HG03108 (cell line): ENCODE measurements around the gene PGAP3.

Experiments used
- ATAC-seq: cut with Tn5 transposase; IDR thresholded peaks from one replicate; pipeline ENCODE4 v1.9.1; 2021; ENCODE audit warnings: moderate library complexity; ENCODE audit not compliant: unreplicated experiment

The PGAP3 gene

GRCh38 chr17:39660397-39661385 lies 27.2 kb downstream of the PGAP3 start:
- ATAC-seq: no peak

DNA sequence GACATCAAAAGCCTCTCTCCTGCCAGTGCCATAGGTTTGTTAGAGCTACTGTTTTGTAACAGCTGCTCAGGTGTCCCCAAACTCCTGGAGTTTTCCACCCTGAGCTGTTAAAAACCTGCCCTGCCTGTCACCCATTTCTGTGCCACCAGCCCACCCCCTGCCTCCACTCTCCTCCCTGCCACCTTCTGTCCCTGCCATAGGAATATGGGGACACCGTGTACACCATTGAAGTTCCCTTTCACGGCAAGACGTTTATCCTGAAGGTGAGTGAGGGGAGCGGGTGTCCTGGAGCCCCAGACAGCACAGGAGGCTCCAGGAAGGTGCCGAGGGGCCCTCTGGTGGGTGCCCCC lies 27.9 kb downstream of the PGAP3 start:
- ATAC-seq: no peak

DNA sequence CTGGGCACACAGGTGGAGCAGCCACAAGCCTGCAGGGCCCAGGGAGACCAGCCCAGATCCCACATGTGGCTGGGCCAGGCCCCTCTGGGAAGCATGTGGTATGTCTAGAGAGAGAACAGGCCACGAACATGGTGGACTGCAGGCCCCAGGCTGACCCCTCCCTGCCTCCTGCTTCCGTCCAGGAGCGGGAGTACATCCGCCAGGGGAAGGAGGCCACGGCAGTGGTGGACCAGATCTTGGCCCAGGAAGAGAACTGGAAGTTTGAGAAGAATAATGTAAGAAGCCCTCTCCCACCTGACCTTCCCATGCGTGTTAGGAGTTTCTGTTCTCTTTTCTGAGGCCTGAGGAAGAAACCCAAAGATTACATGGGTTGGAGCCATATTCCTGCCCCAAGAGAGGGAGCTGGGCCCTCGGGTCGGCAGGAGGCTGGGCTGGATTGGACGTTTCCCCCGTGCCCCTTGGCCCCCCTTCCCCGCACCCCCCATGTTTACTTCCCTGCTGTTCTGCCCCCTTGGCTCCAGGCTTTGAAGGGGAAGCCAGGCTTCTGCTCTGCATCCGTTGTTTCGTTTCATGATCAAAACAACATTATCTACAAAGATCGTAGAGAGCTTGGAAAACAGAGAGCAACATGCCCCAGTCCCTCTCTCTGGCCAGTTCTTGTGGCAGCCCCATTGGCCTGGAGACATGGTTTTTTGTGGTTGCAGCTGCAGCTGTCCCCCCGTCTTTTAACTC lies 28.4 kb downstream of the PGAP3 start:
- ATAC-seq: no peak

DNA sequence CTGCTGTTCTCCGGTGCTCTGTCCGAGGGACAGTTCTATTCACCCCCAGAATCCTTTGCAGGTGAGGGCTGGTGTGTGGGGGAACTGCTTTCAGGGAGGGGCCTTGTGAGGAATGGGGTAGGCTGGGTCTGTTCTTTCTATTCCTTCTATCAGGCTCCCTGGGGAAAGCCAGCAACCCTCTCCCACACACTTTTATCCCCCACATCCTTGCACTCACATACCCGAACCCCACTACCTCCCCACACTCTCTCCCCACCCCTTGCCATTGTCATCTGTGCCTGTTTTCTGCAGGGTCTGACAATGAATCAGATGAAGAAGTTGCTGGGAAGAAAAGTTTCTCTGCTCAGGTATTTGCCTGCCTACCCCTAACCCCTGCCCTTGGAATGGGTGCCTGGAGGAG lies 29.1 kb downstream of the PGAP3 start:
- ATAC-seq: no peak

DNA sequence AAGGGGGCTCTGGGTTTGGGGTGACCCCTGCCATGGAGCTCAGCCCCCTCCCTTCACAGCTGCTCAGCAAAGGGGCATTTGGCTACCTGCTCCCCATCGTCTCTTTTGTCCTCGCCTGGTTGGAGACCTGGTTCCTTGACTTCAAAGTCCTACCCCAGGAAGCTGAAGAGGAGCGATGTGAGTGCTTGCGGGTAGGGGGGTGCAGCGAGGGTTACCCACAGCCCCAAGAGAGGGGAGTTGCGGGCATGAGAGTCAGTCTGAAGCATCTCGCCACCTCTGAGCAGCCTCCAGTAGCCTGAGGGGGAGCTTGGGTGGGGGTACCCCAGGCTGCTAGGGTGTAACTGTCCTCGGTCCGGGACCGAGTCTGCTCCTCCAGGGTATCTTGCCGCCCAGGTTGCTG lies 29.5 kb downstream of the PGAP3 start:
- no peak for ATAC-seq

GRCh38 chr17:39655105-39655504 lies 32.8 kb downstream of the PGAP3 start:
- no peak for ATAC-seq

DNA sequence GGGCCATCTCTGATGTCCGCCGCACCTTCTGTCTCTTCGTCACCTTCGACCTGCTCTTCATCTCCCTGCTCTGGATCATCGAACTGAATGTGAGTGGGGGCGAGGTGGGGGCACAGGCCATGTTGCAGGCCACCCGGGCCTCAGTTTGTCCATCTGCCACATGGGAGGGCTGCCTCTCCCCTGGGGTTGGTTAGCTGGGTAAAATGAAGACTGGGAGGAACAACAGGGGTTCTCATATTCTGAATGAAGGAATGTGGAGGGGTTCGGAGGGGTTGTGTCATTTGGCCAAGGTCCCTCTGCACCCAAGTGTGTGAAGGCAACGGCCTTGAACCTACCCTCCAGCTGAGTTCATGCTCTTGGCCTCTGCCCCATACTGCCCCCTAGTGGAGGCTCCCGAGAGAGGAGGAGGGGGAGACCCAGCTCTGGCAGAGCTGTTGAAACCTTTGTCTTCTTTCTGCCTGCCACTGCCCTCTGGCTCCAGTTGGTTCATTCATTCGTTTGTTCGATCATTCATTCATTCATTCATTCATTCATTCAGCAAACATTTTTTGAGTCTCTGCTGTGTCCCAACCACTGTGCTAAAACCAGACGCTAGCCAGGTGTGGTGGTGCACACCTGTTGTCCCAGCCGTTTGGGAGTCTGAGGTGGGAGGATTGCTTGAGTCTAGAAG lies 34.1 kb downstream of the PGAP3 start:
- no peak for ATAC-seq

DNA sequence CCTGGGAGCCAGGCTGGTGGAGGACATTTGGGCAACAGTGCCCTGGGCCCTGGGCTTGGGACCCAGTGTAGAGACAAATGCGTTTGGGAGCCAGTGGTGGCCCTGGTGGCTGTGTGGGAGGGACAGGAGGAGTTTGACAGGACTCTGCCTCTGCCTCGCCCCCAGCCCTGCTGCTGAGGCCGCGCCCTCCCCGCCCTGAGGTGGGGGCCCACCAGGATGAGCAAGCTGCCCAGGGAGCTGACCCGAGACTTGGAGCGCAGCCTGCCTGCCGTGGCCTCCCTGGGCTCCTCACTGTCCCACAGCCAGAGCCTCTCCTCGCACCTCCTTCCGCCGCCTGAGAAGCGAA lies 34.6 kb downstream of the PGAP3 start:
- ATAC-seq: no peak

DNA sequence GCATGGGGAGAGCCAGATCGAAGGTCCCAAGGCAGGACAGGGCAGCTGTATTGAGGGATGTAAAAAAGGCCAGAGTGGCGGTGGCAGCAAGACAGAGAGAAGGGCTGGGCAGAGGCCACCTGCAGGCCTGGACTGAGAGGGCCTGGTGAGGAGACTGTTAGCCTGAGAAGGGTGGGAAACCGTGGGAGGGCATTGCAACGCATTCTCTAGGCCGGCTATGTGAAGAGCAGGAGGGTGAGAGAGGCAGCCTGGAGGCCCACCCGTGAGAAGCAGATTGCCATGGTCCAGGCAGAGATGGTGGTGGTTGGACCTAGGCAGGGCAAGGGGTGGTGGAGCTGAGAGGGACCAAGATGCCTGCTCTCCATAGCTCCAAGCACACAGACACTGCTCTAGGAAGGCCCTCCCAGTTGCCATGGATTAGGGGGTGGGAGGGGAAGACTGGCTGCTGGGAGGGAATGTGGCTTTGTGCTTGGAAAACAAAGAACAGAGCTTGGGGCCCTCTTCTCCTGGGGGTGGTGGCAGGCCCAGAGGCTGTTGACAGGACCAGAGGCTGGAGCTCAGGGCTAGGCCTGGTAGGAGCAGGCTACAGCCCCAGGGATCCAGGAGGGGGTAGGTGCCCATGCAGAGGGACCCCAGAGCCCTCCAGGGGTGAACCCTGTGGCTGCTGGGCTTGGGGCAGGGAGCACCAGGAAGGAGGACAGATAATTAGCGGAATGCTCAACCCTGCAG lies 35.1 kb downstream of the PGAP3 start:
- no peak for ATAC-seq

DNA sequence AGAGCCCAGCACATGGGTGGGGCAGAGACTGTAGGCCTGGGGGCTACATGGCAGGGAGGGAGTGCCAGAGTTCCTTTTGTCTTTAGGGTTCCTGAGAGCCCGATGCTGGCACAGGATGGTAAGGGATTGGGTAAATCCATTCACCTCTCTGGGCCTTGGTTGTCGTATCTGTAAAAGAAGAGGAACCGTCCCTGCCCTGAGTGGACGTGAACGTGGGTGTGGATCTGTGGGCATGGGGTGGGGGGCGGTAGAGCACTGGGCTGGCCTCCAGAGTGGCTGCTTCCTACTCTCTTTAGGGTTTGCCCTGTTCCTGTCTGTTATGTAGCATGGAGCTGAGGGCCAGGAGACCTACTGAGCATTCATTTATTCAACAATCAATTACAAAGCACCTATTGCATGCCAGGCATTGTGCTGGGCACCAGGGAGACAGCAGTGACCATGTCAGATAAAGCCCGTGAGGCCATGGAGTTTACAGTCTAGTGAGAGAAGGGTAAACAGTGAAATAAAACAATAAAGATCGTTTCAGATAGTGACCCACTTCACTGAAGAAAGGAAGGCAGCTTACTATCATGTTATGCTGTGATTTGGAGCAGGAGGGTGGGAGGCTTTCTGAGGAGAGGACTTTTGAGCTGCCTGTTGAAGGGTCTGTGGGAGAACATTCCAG lies 35.8 kb downstream of the PGAP3 start:
- no peak for ATAC-seq

- ATAC-seq: no peak
Measured at GRCh38 chr17:39650121-39650579, 37.7 kb downstream of the PGAP3 start.

GRCh38 chr17:39648616-39649366 lies 39.1 kb downstream of the PGAP3 start:
- ATAC-seq: no peak

DNA sequence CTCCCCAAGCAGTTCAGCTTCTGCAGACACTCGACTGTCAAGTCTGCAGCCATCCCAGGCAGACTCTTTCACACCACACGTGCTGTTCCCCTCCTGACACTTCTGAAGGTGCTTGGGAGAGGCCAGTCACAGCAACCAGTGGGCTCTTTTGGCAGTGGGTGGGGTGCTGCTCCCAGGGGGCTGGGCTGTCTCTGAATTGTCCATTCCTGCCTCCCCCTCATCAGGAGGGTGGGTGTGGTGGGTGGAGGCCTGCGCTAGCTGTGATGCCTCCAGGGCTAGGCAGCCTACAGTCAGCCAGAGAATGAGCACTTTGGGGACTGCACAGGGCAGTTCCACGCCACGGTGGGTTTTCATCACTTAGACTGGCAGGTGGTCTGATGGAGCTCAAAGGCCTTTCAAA lies 40.6 kb downstream of the PGAP3 start:
- no peak for ATAC-seq

DNA sequence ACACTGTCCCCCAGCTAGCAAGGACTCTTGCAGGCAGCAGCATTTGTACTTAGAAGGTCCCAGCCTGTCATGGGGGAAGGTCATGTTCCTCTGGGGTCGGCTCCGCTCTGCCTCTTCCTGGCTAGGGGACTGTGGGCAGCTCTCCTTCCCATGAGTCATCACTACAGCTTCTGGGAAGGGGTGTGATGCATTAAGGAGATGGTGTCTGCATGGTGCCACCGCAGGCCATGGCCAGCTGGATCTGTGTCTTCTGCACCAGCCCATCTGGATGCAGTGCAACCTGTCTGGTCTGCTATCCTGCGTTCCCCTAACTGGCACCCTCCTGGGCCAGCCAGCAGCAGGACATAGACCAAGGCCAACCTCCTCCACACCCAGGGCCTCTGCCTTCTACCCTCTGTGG lies 44.6 kb downstream of the PGAP3 start:
- no peak for ATAC-seq

DNA sequence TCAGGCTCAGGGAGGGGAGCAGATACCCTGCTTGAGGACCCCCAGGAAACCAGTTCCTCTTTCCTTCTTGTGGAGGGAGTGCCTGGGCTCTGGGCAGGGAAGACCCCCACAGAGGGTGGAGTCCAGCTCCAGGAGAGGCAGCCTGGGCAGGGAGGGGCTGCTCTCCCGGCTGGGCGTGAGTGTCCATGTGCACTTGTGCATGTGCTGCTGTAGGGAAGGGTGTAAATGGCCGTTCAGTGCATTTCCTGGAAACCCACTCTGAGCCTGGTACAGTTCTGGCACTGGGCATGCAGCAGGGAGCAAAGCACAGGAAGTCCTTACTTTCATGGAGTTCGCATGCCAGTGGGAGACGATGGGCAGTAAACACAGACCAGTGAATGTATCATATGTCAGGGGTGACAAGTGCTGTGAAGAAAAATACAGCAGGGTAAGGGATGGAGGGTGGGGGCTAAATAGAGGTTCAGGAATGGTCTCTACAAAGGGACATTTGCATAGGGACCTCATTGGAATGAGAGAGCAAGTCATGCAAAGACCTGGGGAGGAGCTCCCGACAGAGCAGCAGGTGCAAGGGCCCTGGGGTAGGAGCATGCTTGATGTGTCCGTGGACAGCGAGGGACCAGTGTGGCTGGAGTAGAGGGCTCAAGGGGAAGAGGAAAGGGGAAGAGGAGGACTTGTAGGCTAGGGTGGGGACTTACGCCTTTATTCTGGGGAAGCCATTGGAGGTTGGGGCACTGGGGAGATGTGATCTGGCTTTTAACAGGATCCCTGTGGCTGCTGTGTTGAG lies 45.4 kb downstream of the PGAP3 start:
- ATAC-seq: no peak

GRCh38 chr17:39641883-39642282 lies 46.0 kb downstream of the PGAP3 start:
- ATAC-seq: no peak

- ATAC-seq: no peak
Measured at GRCh38 chr17:39641097-39641496, 46.8 kb downstream of the PGAP3 start.

GRCh38 chr17:39640591-39641031 lies 47.2 kb downstream of the PGAP3 start:
- ATAC-seq: no peak
